PC-3 (cell line): ENCODE measurements around the gene PPP4R4.

Experiments used
- CTCF ChIP-seq: fragments of 300-600 bp; sonication (generic); conservative IDR thresholded peaks from 2 replicates; pipeline ENCODE4 v1.5.1; 2017; ENCODE audit warnings: antibody characterized with exemption, low read depth, mild to moderate bottlenecking, low read length
- EZH2 ChIP-seq: fragments of 300-600 bp; sonication (generic); IDR thresholded peaks from one replicate; pipeline ENCODE4 v1.6.1; 2017; ENCODE audit warnings: antibody characterized with exemption, mild to moderate bottlenecking, low read length; ENCODE audit not compliant: unreplicated experiment
- EZH2phosphoT487 ChIP-seq: fragments of 300-600 bp; sonication (generic); IDR thresholded peaks from 2 replicates; pipeline ENCODE4 v1.6.1; 2018; ENCODE audit warnings: mild to moderate bottlenecking, antibody characterized with exemption, low read length, borderline replicate concordance

GRCh38 chr14:94173471-94173884, 644 bp upstream of the PPP4R4 start:
- TF ChIP-seq EZH2phosphoT487 (no peak), CTCF (no peak), EZH2 (no peak)
